SHP77 (cell line): ENCODE measurements around the gene TRMT10A.

Experiments used
- DNase-seq, 2 experiments: peaks; one replicate each; lab custom pipeline; 2025; lab: John Stamatoyannopoulos, UW

TRMT10A gene

GRCh38 chr4:99563310-99564186 lies at the start of gene TRMT10A:
Gene TRMT10A, minus strand, starts transcription at chr4:99564039. Its CDS starts 4,701 bp downstream, at chr4:99559338.
- DNase-seq: peak; percentile 91

GRCh38 chr4:99612704-99613103 lies 48.9 kb upstream of the TRMT10A start:
- DNase-seq: no peak

- DNase-seq: no peak
Measured at GRCh38 chr4:99612281-99612680, 48.4 kb upstream of the TRMT10A start.

- no peak for DNase-seq
Measured at GRCh38 chr4:99610605-99611175, 46.9 kb upstream of the TRMT10A start.

- DNase-seq: no peak
Measured at GRCh38 chr4:99608417-99608816, 44.6 kb upstream of the TRMT10A start.

GRCh38 chr4:99606716-99607115 lies 42.9 kb upstream of the TRMT10A start:
- no peak for DNase-seq

- no peak for DNase-seq
Measured at GRCh38 chr4:99594818-99595217, 31.0 kb upstream of the TRMT10A start.

- no peak for DNase-seq
Measured at GRCh38 chr4:99593781-99594641, 30.2 kb upstream of the TRMT10A start.

- DNase-seq: no peak
Measured at GRCh38 chr4:99591757-99592156, 27.9 kb upstream of the TRMT10A start.

GRCh38 chr4:99587803-99588202 lies 24.0 kb upstream of the TRMT10A start:
- no peak for DNase-seq

GRCh38 chr4:99587309-99587708 lies 23.5 kb upstream of the TRMT10A start:
- DNase-seq: no peak

- no peak for DNase-seq
Measured at GRCh38 chr4:99586797-99587196, 23.0 kb upstream of the TRMT10A start.

- no peak for DNase-seq
Measured at GRCh38 chr4:99586322-99586721, 22.5 kb upstream of the TRMT10A start.

GRCh38 chr4:99585516-99585915 lies 21.7 kb upstream of the TRMT10A start:
- no peak for DNase-seq

GRCh38 chr4:99578714-99579113 lies 14.9 kb upstream of the TRMT10A start:
- DNase-seq: no peak

- DNase-seq: no peak
Measured at GRCh38 chr4:99574530-99575324, 10.9 kb upstream of the TRMT10A start, which contains the start of gene MTTP. Gene MTTP, plus strand, starts transcription at chr4:99574824. Its CDS starts 86 bp downstream, at chr4:99574910.

- no peak for DNase-seq
Measured at GRCh38 chr4:99573735-99574368, 10.0 kb upstream of the TRMT10A start.

GRCh38 chr4:99572527-99573240 lies 8.8 kb upstream of the TRMT10A start:
- peak in 1 of 2 experiments; percentile 17 for DNase-seq

GRCh38 chr4:99571883-99572282 lies 8.0 kb upstream of the TRMT10A start:
- no peak for DNase-seq

- DNase-seq: peak; percentile 11 to 61
Measured at GRCh38 chr4:99564921-99565320, 1.1 kb upstream of the TRMT10A start.
